ENCODE data around the gene POLR2H. TPM values are rescaled to one million over a fixed set of nuclear protein-coding genes. Genes with fewer than 3 reads are reported as not detected.
"Not testable (repeated sequence)": the region's sequence is repeated elsewhere in the genome, so short reads cannot be mapped to it uniquely, and the experiment has no call there.

The POLR2H gene
- total RNA-seq, 1 donor: 70.1 TPM

DNA sequence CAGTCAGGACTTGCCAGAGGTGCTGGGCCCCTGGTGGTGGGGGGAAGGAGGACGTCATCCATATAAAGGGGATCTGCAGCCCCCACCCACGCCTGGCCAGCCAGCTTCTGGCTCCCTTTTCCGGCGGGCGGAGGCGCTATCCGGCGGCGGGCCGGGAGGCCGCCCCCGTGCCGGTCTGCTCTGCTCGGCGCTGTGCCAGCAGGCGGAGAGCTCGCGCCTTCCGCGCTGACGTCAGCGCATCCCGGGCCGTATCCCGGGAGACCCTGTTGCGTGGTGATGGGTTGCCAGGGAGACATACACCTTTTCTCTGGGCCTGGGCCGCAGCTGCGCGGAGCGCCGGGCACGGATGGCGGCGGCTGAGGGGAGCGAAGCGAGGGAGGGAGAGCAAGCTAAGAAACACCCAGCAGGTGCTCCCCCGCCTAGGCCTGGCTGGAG is 23.0 kb upstream of the POLR2H start:
- TF ChIP-seq, protein P1, sequence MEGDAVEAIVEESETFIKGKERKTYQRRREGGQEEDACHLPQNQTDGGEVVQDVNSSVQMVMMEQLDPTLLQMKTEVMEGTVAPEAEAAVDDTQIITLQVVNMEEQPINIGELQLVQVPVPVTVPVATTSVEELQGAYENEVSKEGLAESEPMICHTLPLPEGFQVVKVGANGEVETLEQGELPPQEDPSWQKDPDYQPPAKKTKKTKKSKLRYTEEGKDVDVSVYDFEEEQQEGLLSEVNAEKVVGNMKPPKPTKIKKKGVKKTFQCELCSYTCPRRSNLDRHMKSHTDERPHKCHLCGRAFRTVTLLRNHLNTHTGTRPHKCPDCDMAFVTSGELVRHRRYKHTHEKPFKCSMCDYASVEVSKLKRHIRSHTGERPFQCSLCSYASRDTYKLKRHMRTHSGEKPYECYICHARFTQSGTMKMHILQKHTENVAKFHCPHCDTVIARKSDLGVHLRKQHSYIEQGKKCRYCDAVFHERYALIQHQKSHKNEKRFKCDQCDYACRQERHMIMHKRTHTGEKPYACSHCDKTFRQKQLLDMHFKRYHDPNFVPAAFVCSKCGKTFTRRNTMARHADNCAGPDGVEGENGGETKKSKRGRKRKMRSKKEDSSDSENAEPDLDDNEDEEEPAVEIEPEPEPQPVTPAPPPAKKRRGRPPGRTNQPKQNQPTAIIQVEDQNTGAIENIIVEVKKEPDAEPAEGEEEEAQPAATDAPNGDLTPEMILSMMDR (IDR thresholded peaks at IDR 0.05; ENCODE audit: insufficient read depth, low read length): peak; percentile 35
- peak; percentile 86 for DNase-seq (ENCODE audit: low read depth)
- H3K4me3 ChIP-seq (ENCODE audit: low read depth, low read length): peak overlapping the region; percentile 77

DNA sequence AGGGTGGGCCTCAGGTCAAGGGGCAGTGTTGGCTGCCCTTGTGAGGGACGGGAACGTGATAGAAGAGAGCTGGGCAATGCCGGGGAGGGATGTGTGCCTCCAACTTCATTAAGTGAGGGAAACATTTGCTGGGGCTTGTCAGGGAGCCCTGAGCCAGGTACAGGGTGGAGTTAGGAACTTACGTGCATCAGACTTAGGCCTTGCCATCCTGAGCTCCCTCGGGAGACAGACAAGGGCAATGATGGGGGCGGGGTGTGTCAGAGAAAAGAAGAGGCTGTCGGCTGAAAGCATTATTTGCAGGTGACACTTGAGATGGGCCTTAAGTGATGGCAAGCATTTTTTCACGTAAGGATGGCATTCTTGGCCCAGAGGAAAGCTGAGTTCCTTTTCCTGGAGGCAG is 22.5 kb upstream of the POLR2H start:
- H3K4me3 ChIP-seq (ENCODE audit: low read depth, low read length): peak overlapping the region; percentile 77

DNA sequence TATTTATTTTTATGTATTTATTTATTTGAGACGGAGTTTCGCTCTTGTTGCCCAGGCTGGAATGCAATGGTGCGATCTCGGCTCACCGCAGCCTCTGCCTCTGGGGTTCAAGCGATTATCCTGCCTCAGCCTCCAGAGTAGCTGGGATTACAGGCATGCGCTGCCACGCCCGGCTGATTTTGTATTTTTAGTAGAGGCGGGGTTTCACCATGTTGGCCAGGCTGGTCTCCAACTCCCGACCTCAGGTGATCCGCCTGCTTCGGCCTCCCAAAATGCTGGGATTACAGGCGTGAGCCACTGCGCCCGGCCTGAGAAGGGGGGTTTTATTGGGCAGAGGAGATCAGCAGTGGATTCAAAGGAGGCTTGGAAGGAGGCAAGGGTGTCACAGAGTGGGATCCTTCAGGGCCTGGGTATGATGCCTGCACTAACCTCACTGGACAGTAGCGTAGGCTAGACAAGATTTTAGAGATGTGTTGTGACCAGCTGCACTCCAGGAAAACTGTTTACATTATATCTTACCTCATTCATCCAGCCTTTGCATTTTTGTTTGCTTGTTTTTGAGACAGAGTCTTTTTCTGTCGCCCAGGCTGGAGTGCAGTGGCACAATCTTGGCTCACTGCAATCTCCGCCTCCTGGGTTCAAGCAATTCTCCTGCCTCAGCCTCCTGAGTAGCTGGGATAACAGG is 21.9 kb upstream of the POLR2H start:
- not testable (repeated sequence) for H3K4me3 ChIP-seq (ENCODE audit: low read depth, low read length); DNase-seq (ENCODE audit: low read depth)

More for the DNA sequence above, 22.5 kb upstream of the POLR2H start:
- TF ChIP-seq, protein P1 (IDR thresholded peaks at IDR 0.05; ENCODE audit: insufficient read depth, low read length): no peak
- no peak for DNase-seq (ENCODE audit: low read depth)

DNA sequence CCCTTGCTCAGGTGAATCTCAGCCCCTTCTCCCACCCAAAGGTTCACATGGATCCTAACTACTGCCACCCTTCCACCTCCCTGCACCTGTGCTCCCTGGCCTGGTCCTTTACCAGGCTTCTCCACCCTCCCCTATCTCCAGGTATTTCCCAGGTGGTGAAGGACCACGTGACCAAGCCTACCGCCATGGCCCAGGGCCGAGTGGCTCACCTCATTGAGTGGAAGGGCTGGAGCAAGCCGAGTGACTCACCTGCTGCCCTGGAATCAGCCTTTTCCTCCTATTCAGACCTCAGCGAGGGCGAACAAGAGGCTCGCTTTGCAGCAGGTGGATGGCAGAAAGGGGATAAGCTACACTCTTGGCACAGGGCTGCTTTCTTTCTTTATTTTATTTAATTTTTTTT is 19.6 kb upstream of the POLR2H start:
- TF ChIP-seq, protein P1 (IDR thresholded peaks at IDR 0.05; ENCODE audit: insufficient read depth, low read length): no peak
- no peak overlapping the region for H3K4me3 ChIP-seq (ENCODE audit: low read depth, low read length)
- DNase-seq (ENCODE audit: low read depth): no peak

DNA sequence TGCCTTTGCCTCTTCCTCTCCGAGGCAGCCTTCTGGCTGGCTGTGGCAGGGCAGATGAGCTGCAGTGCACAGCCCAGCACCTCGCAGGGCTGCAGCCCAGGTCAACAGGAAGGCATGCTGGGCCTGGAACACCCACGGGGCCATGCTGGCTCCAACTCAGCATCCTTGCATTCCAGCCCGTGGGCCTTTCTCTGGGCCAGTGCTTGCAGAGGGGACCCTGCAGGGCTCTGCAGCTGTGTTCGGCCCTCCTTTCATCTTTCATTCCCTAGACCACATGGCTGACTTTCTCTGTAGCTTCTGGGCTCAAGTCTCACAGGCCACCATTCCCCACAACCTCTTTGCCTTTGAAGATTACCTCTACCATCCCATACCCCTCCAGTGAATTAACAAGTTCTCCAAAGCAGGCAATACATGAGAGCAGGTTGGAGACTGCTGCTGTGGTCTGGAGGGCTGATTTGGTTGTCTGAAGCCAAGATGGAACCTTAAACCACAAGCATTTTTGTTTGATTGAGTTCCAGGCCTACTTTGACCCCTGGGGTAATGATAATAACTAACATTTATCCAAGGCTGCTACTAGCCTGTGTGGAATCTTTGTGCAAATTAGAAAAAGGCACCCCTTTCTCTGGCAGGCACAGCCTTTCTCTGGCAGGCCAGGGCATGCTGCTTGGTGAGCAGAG is 18.2 kb upstream of the POLR2H start:
- no peak overlapping the region for H3K4me3 ChIP-seq (ENCODE audit: low read depth, low read length)
- TF ChIP-seq, protein P1 (IDR thresholded peaks at IDR 0.05; ENCODE audit: insufficient read depth, low read length): no peak
- DNase-seq (ENCODE audit: low read depth): no peak

DNA sequence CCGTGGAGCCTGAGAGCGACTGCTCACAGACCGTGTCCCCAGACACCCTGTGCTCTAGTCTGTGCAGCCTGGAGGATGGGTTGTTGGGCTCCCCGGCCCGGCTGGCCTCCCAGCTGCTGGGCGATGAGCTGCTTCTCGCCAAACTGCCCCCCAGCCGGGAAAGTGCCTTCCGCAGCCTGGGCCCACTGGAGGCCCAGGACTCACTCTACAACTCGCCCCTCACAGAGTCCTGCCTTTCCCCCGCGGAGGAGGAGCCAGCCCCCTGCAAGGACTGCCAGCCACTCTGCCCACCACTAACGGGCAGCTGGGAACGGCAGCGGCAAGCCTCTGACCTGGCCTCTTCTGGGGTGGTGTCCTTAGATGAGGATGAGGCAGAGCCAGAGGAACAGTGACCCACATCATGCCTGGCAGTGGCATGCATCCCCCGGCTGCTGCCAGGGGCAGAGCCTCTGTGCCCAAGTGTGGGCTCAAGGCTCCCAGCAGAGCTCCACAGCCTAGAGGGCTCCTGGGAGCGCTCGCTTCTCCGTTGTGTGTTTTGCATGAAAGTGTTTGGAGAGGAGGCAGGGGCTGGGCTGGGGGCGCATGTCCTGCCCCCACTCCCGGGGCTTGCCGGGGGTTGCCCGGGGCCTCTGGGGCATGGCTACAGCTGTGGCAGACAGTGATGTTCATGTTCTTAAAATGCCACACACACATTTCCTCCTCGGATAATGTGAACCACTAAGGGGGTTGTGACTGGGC is 16.8 kb upstream of the POLR2H start:
- no peak for DNase-seq (ENCODE audit: low read depth)
- TF ChIP-seq, protein P1 (IDR thresholded peaks at IDR 0.05; ENCODE audit: insufficient read depth, low read length): no peak
- H3K4me3 ChIP-seq (ENCODE audit: low read depth, low read length): no peak overlapping the region

All from fibroblast of the aortic adventitia (primary cell).